NCI-H146 treated with DMSO at 0.1 percent for 48 hours (cell line): ENCODE measurements around the gene CDK5R2.

Experiments
- DNase-seq: peaks from one replicate; lab custom pipeline; 2025; ENCODE audit not compliant: unreplicated experiment; lab: John Stamatoyannopoulos, UW

The CDK5R2 gene

GRCh38 chr2:218986148-218986761 lies 26.8 kb downstream of the CDK5R2 start:
- DNase-seq, result no peak

- DNase-seq, result no peak
Observed at GRCh38 chr2:218988164-218988563, 28.7 kb downstream of the CDK5R2 start.

GRCh38 chr2:218988650-218989049 lies 29.2 kb downstream of the CDK5R2 start:
- DNase-seq, result no peak

- DNase-seq, result no peak
Observed at GRCh38 chr2:218990052-218990451, 30.6 kb downstream of the CDK5R2 start.

- DNase-seq, result no peak
Observed at GRCh38 chr2:218990612-218991011, 31.1 kb downstream of the CDK5R2 start.

- no peak for DNase-seq
Observed at GRCh38 chr2:218991674-218992168, 32.3 kb downstream of the CDK5R2 start.

GRCh38 chr2:218992196-218992595 lies 32.7 kb downstream of the CDK5R2 start:
- DNase-seq, result no peak

DNA sequence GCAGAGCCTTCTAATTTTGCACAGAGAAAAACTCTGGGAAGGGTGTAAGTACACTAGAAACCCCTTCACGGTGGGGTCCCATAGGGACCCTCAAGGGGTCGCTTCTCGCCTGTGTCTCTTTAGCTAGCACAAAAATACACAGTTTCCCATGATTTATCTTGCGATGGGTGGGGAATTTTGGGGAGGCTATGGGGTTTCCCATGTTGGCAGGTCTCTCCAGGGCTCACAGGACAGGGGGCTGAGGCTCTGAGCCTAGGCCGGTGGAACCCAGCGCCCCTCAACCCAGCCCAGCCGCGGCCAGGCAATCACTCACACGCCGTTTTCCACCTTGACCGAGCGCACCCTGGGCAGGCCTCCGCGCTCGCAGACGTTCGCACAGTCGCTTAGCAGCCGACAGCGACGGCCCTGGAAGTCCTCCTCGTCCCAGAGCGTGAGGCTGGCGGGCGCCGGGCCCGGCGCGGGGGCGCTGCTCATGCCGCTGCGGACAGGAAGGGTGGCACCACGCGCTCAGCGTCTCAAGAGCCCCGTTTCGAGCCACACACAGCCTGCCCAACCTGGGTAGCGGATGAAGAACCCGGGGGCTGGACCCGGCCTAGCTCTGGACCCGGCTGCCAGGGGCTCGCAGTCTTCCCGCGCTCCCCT lies 33.4 kb downstream of the CDK5R2 start:
- no peak for DNase-seq

DNA sequence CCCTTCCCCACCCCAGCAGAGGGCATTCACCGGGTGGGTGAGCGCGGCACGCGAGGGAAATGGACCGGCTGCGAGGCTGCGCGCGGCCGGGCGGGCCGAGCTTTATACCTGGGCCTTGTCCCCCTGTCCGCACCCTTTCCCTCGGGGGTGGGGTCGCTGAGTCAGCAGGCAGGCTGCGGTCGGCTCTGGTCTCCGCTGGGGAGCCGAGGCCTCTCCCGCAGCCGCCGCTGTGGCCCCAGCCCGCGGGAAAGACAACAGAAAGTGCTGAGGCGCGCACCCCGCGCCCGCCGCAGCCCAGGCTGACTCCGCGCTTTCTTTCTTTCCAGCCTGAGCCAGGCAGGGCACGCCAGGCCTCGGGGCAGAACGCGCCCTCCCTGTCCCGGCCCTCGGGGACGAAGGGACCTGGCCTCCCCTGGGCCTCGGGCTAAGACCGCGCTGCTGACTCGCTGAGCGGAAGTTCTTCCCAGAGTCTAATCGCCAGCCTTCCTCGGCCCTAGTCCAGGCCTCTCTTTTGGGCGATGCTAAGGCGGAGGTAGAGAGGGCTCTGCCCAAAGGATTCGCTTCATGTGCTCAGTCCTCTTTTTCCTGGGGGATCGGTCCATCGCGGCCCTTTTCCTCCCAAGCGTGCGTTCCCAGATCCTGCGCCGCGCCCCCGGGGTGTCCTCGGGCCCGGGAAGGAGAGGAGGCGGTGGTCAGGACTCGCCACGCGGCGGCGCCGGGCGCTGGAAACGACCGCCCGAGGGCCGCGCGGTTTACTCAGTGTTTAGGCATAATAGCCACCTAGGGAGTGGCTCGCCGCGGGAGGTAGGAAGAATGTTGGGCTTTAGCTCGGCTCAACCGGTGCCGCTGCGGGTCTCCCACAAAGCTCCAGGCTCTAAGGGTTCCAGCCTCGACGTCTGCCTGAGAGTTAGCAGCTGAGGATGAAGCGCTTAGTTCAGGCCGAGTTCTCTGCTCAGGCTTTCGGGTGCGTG lies 34.2 kb downstream of the CDK5R2 start, which contains the start of gene CRYBA2:
Gene CRYBA2 (minus strand): TSS at position 78 of the 971 bp plus-strand sequence. CDS start 246 bp downstream, outside the sequence.
- DNase-seq, result peak; percentile 31

DNA sequence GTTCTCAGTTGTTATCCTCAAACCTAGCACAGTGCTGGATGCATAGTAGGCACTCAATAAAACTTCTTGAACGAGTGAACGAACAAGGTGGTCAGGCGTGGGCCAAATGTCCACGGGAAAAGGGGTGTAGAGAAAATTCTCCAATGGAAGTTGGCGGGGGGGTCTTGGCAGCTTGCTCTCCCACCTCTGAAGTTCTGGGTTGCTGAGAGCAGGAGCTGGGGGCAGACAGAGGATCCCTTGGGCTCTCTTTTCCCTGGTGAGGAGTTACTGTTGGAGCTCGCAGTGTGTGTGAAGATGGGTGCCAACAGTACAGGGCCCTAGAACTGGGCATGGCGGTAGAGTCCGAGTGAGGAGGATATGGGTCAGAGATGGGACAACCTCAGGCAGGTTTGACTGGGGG lies 36.1 kb downstream of the CDK5R2 start:
- DNase-seq, result no peak

GRCh38 chr2:218995972-218996711 lies 36.7 kb downstream of the CDK5R2 start:
- peak; percentile 57 for DNase-seq

- peak; percentile 44 for DNase-seq
Observed at GRCh38 chr2:218996937-218997336, 37.5 kb downstream of the CDK5R2 start.

DNA sequence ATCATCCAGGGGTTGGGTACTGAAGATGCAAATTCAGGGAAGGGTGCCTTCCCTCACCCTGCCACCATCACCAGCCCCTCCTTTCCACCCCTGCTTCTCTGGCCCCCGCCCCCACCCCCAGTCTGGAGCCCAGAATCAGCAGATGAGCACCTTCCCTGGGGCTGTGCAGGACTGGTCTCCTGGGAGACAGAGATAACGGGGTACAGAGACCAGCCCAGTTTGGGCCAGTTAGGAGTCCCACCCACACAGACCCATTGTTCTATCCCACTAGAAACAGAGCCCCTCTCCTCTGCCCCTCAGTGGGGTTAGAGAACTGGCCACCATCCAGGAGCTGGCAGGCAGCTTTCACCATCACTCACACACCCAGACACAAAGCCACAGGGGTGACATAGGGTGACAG lies 38.3 kb downstream of the CDK5R2 start:
- DNase-seq, result no peak

DNA sequence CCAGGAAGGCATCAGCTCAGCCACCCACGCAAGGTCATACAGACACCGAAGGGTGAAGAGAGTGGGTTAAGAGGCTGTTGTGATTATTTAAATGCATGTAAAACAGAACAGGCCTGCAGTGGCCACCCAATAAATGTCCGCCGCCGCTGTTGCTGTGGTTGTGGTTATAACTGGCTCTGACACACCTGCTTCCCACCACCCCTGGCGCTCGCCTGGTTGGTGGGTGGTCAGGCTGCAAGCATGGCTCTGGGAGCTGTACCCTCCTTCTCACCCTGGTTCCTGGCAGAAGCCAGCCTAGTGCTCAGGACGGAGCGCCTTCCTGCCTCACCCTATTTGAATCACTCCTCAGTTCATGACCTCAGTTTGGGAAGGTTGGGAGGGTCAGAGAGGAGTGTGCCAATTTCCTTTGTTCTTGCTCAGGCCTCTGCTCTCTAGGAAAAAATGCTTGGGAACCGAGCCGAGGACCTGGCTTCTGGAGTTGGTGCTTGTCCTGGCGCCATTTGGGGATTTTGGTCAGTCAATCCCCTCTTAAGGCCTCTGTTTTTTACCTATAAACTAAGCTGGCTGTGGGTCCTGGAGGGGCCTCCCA lies 39.0 kb downstream of the CDK5R2 start:
- no peak for DNase-seq

DNA sequence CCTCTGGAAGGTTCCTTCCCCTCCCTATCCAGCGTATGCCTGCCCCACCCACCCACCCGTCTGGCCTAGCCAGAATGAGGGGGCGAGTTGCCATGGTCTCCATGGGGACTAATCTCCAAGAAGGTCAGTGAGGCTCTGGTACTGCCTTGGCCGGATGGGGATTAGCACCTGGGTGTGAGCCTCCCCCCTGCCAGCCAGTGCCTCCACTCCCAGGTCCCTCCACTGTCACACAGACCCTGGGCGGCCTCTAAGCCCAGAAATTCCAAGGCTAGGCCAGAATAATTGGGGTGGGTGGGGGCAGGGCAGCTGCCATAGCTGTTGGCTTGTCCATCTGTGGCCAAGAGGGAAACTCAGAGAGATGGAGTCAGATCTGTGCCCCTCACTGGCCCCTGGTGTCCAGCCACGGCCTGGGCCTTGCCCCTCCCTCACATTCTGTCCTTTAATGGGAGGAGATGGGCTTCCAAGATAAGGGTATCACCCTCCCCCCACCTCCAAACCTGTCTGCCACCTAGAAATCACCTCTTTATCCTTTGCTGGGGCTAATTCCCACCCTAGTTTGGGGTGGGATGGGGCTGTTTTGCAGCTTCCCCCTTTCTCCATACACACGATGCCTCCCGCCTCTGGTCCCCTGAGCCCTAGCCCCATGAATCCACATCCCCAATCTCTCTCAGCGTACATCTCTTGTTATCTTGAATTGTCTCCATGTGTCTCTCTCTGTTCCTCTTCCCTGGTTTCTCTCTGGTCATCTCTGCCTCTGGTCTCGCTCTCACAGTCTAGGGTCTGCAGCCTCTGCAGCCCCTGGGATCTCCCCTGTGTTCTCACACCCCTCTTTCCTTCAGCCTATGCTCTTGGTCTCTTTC lies 39.8 kb downstream of the CDK5R2 start:
- DNase-seq, result no peak

- peak; percentile 59 for DNase-seq
Observed at GRCh38 chr2:218999881-219000568, 40.6 kb downstream of the CDK5R2 start.

DNA sequence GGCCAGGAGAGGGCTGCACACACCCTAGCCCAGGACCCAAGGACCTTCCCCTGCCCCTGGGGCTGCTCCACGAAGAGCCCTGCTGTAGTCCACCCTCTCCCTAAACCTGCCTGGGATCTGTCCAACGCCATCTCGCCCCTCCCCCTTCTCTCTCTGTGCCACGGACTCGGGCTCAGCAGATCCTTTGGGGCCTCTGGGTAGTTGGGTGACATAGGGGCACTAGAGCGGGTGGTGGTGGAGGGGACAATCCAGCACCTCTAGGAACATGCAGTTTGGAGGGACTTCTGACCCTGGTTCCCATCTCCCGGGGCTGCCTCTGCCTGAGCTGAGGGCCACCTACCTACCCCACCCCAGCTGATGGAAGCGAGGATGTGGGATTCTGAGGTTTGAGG lies 41.1 kb downstream of the CDK5R2 start:
- DNase-seq, result no peak

GRCh38 chr2:219001100-219001576 lies 41.7 kb downstream of the CDK5R2 start:
- DNase-seq, result no peak
